SK-N-MC (cell line): ENCODE results near the gene NPNT.

Experiments used
- EZH2 ChIP-seq: fragments of 200-600 bp; sonication (generic); IDR thresholded peaks from one replicate; pipeline ENCODE4 v1.6.1; 2017; ENCODE audit warnings: antibody characterized with exemption
- POLR2AphosphoS5 ChIP-seq: IDR thresholded peaks from 2 replicates; pipeline ENCODE4 v1.6.1; 2012; ENCODE audit warnings: mild to moderate bottlenecking, low read depth, low read length, borderline replicate concordance

DNA sequence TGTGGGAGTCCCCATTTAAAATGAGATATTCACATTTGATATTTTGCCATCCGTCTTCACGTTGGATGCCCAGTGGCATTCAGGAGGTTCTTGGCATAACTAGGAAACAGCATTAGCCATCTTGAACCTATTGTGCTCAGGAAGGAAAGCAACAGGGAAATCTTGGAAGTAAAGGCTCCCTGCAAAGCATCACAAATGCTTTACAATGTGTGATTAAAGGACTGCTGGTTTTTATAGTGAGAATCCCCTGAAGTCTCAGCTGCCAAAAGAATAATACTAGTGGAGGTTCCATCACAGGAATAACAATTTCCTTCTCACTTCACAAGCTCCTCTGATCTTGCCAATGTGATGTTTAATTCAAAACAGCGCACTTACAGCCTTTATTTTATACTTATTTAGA lies 49.7 kb upstream of the NPNT start:
- TF ChIP-seq EZH2: no peak
- TF ChIP-seq POLR2AphosphoS5: no peak
